Measurements from ENCODE around the gene FRY. TPM values are rescaled to one million over a fixed set of nuclear protein-coding genes. Genes with fewer than 3 reads are reported as not detected.
A peak's percentile ranks its signal among the peaks of the same experiment; 100 is the strongest.
"Not testable (repeated sequence)": the region's sequence is repeated elsewhere in the genome, so short reads cannot be mapped to it uniquely, and the experiment has no call there.

FRY gene
- total RNA-seq, 2 donors from 2014 or later: 7.0 to 10.8 TPM

DNA sequence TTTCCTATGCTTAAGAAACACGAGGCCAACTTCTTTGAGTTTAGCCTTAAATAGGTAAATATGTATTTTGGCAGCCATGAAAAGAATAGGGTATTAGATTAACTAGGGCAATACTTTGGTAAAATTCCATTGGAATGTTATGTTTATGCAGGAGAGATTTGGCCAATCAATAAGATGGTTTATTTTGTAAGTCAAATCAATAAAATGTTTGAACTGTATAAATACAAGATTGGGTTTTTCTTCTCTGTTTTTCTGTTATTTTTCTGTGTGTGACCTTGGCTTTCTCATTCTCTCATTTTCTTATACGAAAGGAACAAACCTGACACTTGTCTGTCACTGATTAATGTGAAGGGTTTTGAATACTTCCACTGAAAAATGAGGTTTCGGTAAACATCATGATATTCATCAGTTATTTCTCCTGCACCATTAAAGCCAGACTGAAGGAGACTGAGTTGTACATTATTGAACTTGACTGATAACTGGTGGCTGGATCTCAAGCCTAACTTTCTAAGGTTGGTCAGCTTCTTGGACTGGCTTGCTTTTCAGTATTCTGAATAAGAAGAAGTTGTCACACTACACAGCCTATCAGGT is 8.6 kb downstream of the FRY start:
- no peaks in the 10 kb centered on the region for H3K27me3 Mint-ChIP-seq
- no peak overlapping the region for H3K4me3 Mint-ChIP-seq
- no peaks in the 10 kb centered on the region for H3K36me3 Mint-ChIP-seq (ENCODE audit: low read depth)
- no peak for ATAC-seq (replicated peaks)
- peaks cover 4% of the 10 kb centered on the region for H3K9me3 Mint-ChIP-seq
- H3K27ac Mint-ChIP-seq: no peak overlapping the region
- peaks cover 41% of the 10 kb centered on the region for H3K4me1 Mint-ChIP-seq

GRCh38 chr13:32040689-32041088 is 9.1 kb downstream of the FRY start:
- Mint-ChIP-seq H3K4me1 (peaks cover 44% of the 10 kb centered on the region), H3K36me3 (ENCODE audit: low read depth) (no peaks in the 10 kb centered on the region), H3K9me3 (peaks cover 4% of the 10 kb centered on the region), H3K27ac (no peak overlapping the region), H3K4me3 (no peak overlapping the region), H3K27me3 (no peaks in the 10 kb centered on the region)
- ATAC-seq (replicated peaks): no peak

DNA sequence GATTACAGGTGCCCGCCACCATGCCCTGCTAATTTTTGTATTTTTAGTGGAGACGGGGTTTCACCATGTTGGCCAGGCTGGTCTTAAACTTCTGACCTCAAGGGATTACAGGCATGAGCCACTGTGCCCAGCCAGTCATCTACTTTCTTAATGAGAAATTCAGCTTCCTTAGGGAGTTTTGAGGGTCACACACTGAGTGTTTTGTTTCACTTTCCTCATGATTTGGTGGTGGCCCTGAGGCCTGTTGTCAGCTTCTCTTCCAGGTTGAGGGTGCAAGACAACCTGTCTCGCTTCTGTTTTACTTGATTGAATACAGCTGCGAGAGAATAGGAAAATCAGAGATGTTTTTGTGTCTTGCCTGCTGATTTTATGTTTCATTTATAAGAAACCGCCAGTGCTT is 9.9 kb downstream of the FRY start:
- H3K27ac Mint-ChIP-seq: peak overlapping the region; percentile 71
- peak overlapping the region; percentile 49 for H3K4me3 Mint-ChIP-seq
- ATAC-seq (replicated peaks): peak; percentile 78
- H3K4me1 Mint-ChIP-seq: peaks cover 42% of the 10 kb centered on the region
- H3K27me3 Mint-ChIP-seq: no peaks in the 10 kb centered on the region
- peaks cover 4% of the 10 kb centered on the region for H3K9me3 Mint-ChIP-seq
- H3K36me3 Mint-ChIP-seq (ENCODE audit: low read depth): no peaks in the 10 kb centered on the region

GRCh38 chr13:32042551-32042950 is 11.0 kb downstream of the FRY start:
- H3K27ac Mint-ChIP-seq: peak overlapping the region; percentile 71
- peak overlapping the region; percentile 49 for H3K4me3 Mint-ChIP-seq
- ATAC-seq (replicated peaks): no peak
- no peaks in the 10 kb centered on the region for H3K27me3 Mint-ChIP-seq
- no peaks in the 10 kb centered on the region for H3K36me3 Mint-ChIP-seq (ENCODE audit: low read depth)
- peaks cover 4% of the 10 kb centered on the region for H3K9me3 Mint-ChIP-seq
- H3K4me1 Mint-ChIP-seq: peaks cover 34% of the 10 kb centered on the region

DNA sequence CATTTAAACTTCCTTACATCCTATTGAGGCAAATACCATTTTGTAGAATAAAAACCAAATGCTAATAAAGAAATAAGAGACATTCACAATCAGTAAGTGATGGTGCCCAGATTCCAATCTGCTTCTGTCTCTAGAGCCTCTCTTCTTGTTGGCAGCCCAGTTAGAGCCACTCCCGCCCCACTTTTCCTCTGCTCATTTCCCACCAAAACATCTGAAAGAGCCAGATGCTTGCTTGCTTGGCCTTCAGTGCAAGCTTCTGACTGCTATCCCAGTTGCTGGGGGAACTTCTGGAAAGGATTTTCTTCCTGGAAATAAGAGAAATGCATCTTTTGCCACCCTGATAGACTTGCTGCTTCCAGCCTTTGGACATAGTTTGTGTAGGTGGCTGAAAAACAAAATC is 12.9 kb downstream of the FRY start:
- Mint-ChIP-seq H3K9me3 (peaks cover 4% of the 10 kb centered on the region), H3K36me3 (ENCODE audit: low read depth) (no peaks in the 10 kb centered on the region), H3K4me3 (no peak overlapping the region), H3K27me3 (no peaks in the 10 kb centered on the region), H3K27ac (no peak overlapping the region), H3K4me1 (peaks cover 37% of the 10 kb centered on the region)
- ATAC-seq (replicated peaks): no peak

GRCh38 chr13:32045537-32045936 is 14.0 kb downstream of the FRY start:
- no peak overlapping the region for H3K4me3 Mint-ChIP-seq
- peaks cover 42% of the 10 kb centered on the region for H3K4me1 Mint-ChIP-seq
- no peaks in the 10 kb centered on the region for H3K36me3 Mint-ChIP-seq (ENCODE audit: low read depth)
- peaks cover 4% of the 10 kb centered on the region for H3K9me3 Mint-ChIP-seq
- no peak overlapping the region for H3K27ac Mint-ChIP-seq
- no peak for ATAC-seq (replicated peaks)
- no peaks in the 10 kb centered on the region for H3K27me3 Mint-ChIP-seq

GRCh38 chr13:32045982-32046785 is 14.6 kb downstream of the FRY start:
- Mint-ChIP-seq H3K36me3 (ENCODE audit: low read depth) (no peaks in the 10 kb centered on the region), H3K4me3 (peak overlapping the region; percentile 68), H3K27ac (peak overlapping the region; percentile 84), H3K27me3 (no peaks in the 10 kb centered on the region), H3K9me3 (peaks cover 4% of the 10 kb centered on the region), H3K4me1 (peaks cover 42% of the 10 kb centered on the region)
- peak; percentile 50 for ATAC-seq (replicated peaks)

GRCh38 chr13:32047088-32047487 is 15.5 kb downstream of the FRY start:
- ATAC-seq (replicated peaks): no peak
- Mint-ChIP-seq H3K4me3 (peak overlapping the region; percentile 63), H3K27me3 (no peaks in the 10 kb centered on the region), H3K9me3 (peaks cover 4% of the 10 kb centered on the region), H3K36me3 (ENCODE audit: low read depth) (no peaks in the 10 kb centered on the region), H3K4me1 (peaks cover 42% of the 10 kb centered on the region), H3K27ac (peak overlapping the region; percentile 82)

GRCh38 chr13:32047793-32048192 is 16.2 kb downstream of the FRY start:
- Mint-ChIP-seq H3K36me3 (ENCODE audit: low read depth) (no peaks in the 10 kb centered on the region), H3K4me1 (peaks cover 39% of the 10 kb centered on the region), H3K9me3 (peaks cover 1% of the 10 kb centered on the region), H3K27ac (peak overlapping the region; percentile 82), H3K27me3 (no peaks in the 10 kb centered on the region), H3K4me3 (peak overlapping the region; percentile 63)
- no peak for ATAC-seq (replicated peaks)

GRCh38 chr13:32048816-32049215 is 17.2 kb downstream of the FRY start:
- peaks cover 43% of the 10 kb centered on the region for H3K4me1 Mint-ChIP-seq
- peak overlapping the region; percentile 9 for H3K4me3 Mint-ChIP-seq
- no peaks in the 10 kb centered on the region for H3K9me3 Mint-ChIP-seq
- H3K27me3 Mint-ChIP-seq: no peaks in the 10 kb centered on the region
- H3K36me3 Mint-ChIP-seq (ENCODE audit: low read depth): no peaks in the 10 kb centered on the region
- peak; percentile 57 for ATAC-seq (replicated peaks)
- H3K27ac Mint-ChIP-seq: peak overlapping the region; percentile 79

DNA sequence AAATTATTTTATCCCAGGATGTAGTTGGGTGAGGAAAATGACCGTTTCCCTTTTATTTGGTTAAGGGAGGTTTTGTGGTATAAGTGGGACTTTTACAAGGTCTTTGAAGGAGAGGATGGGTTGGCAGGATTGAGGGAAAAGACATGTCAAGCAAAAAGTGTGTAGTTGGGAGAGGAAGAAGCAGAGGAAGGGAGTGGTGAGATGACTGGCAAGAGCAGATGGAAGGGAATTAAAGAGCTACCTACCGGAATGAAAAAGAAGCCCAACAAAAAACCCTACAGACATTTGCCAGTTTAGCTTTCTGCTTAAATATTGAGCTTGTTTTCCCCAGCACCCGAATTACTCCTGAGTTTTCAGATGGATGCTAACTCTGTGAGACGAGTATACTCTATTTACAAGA is 19.6 kb downstream of the FRY start:
- Mint-ChIP-seq H3K4me1 (peaks cover 32% of the 10 kb centered on the region), H3K9me3 (no peaks in the 10 kb centered on the region), H3K27me3 (no peaks in the 10 kb centered on the region), H3K4me3 (no peak overlapping the region), H3K27ac (peak overlapping the region; percentile 13), H3K36me3 (ENCODE audit: low read depth) (no peaks in the 10 kb centered on the region)
- ATAC-seq (replicated peaks): no peak

- Mint-ChIP-seq H3K27me3 (no peaks in the 10 kb centered on the region), H3K9me3 (no peaks in the 10 kb centered on the region), H3K4me3 (no peak overlapping the region), H3K36me3 (ENCODE audit: low read depth) (no peaks in the 10 kb centered on the region), H3K4me1 (peaks cover 14% of the 10 kb centered on the region), H3K27ac (no peak overlapping the region)
- no peak for ATAC-seq (replicated peaks)
Observed at GRCh38 chr13:32056316-32056715, 24.7 kb downstream of the FRY start.

GRCh38 chr13:32057325-32057724 is 25.8 kb downstream of the FRY start:
- H3K27me3 Mint-ChIP-seq; H3K27ac Mint-ChIP-seq; ATAC-seq (replicated peaks); H3K9me3 Mint-ChIP-seq; H3K4me3 Mint-ChIP-seq; H3K36me3 Mint-ChIP-seq (ENCODE audit: low read depth): not testable (repeated sequence)
- H3K4me1 Mint-ChIP-seq: peaks cover 14% of the 10 kb centered on the region

DNA sequence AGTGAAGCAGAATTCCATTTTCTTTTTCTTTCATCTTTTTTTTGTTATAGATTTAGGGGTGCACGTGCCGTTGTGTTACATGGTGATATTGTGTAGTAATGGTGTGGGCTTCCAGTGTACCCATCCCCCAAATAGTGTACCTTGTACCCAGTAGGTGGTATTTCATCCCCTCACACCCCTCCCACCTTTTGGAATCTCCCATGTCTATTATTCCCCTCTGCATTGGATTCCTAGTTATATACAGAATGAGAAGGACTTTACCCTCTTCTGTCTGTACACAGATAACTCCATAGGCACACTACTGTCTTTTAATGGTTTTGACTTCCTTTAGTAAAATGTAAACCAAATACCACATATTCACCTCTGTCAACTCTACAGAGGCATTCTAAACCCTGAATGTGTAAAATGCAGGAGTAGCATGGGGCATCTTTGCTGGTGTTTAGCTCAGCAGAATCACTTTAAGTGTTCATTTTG is 28.0 kb downstream of the FRY start:
- Mint-ChIP-seq H3K9me3 (no peaks in the 10 kb centered on the region), H3K4me3 (no peak overlapping the region), H3K27me3 (no peaks in the 10 kb centered on the region), H3K36me3 (ENCODE audit: low read depth) (no peaks in the 10 kb centered on the region), H3K4me1 (peaks cover 6% of the 10 kb centered on the region), H3K27ac (peak overlapping the region; percentile 16)
- ATAC-seq (replicated peaks): no peak

DNA sequence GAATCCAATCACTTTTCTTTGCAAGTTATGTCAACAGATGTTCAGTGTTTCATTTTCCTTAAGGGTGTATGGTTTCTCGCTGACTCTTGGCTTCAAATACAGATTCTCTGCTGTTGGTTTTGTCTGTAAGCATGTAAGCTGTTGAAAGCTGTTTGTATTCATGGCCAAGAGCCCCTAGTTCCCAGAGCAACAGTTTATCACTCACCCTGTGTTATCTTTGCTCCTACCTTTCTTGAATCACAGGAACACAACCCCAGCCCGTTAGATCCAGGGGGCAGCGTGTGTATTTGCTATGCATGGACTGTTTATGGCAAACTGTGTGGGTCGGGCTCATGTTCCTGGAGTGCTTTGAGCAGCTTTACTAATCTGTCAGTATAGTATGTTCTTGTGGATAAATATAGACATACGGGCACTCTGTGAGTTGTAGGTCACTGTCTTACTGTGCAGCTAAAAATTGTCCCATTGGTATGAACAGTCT is 28.9 kb downstream of the FRY start:
- no peaks in the 10 kb centered on the region for H3K9me3 Mint-ChIP-seq
- H3K4me3 Mint-ChIP-seq: no peak overlapping the region

More for the DNA sequence above, 28.9 kb downstream of the FRY start:
- Mint-ChIP-seq H3K4me1 (peaks cover 6% of the 10 kb centered on the region), H3K27me3 (no peaks in the 10 kb centered on the region), H3K27ac (peak overlapping the region; percentile 16), H3K36me3 (ENCODE audit: low read depth) (no peaks in the 10 kb centered on the region)
- no peak for ATAC-seq (replicated peaks)

Data from activated T-helper 17 cell treated with anti-CD3 and anti-CD28 coated beads, Interleukin-2, amount 50 U/mL, for 72 hours (primary cell).